GM18507 (cell line): ENCODE results near the gene ROBO1.
"Not testable (repeated sequence)": the region's sequence is repeated elsewhere in the genome, so short reads cannot be mapped to it uniquely, and the experiment has no call there.

Experiments
- DNase-seq: peaks from one replicate; pipeline ENCODE4 v3.0.0; 2011; ENCODE audit warnings: low read depth; ENCODE audit not compliant: insufficient read length; ENCODE audit errors: extremely low spot score
- FAIRE-seq: peaks from 2 replicates; lab custom pipeline; 2011; peaks lifted over from hg19 to GRCh38; lab: Jason Lieb, UNC

ROBO1 gene

GRCh38 chr3:79564192-79564591 is 203.6 kb downstream of the ROBO1 start:
- FAIRE-seq (no peak), DNase-seq (no peak)

- DNase-seq (no peak), FAIRE-seq (no peak)
These were observed 207.1 kb downstream of the ROBO1 start for GRCh38 chr3:79560698-79561097.

- FAIRE-seq (no peak), DNase-seq (no peak)
These were observed 208.9 kb downstream of the ROBO1 start for GRCh38 chr3:79558943-79559342.

- no peak for DNase-seq
- FAIRE-seq = no peak
These were observed 212.1 kb downstream of the ROBO1 start for GRCh38 chr3:79555655-79556054.

- FAIRE-seq (no peak), DNase-seq (no peak)
These were observed 215.8 kb downstream of the ROBO1 start for GRCh38 chr3:79551997-79552396.

- DNase-seq = no peak
- FAIRE-seq = no peak
These were observed 216.4 kb downstream of the ROBO1 start for GRCh38 chr3:79551321-79551892.

- DNase-seq (no peak), FAIRE-seq (no peak)
These were observed 224.4 kb downstream of the ROBO1 start for GRCh38 chr3:79543218-79543982.

GRCh38 chr3:79534727-79535126 is 233.1 kb downstream of the ROBO1 start:
- no peak for FAIRE-seq

GRCh38 chr3:79531566-79532295 is 236.1 kb downstream of the ROBO1 start:
- DNase-seq = no peak
- FAIRE-seq = no peak

More at GRCh38 chr3:79534727-79535126, 233.1 kb downstream of the ROBO1 start:
- no peak for DNase-seq

GRCh38 chr3:79521221-79521848 is 246.5 kb downstream of the ROBO1 start:
- FAIRE-seq = peak; percentile 50
- no peak for DNase-seq

GRCh38 chr3:79517766-79518413 is 249.9 kb downstream of the ROBO1 start:
- DNase-seq (no peak), FAIRE-seq (no peak)

- DNase-seq = no peak
- no peak for FAIRE-seq
These were observed 251.0 kb downstream of the ROBO1 start for GRCh38 chr3:79516795-79517194.

GRCh38 chr3:79515072-79515471 is 252.7 kb downstream of the ROBO1 start:
- DNase-seq (no peak), FAIRE-seq (no peak)

- FAIRE-seq (no peak), DNase-seq (no peak)
These were observed 253.7 kb downstream of the ROBO1 start for GRCh38 chr3:79514069-79514468.

- FAIRE-seq = no peak
- no peak for DNase-seq
These were observed 261.0 kb downstream of the ROBO1 start for GRCh38 chr3:79506751-79507150.

GRCh38 chr3:79502216-79502681 is 265.5 kb downstream of the ROBO1 start:
- not testable (repeated sequence) for FAIRE-seq, DNase-seq

- DNase-seq = peak; percentile 7
- FAIRE-seq = no peak
These were observed 270.2 kb downstream of the ROBO1 start for GRCh38 chr3:79497447-79498111.

- DNase-seq = no peak
- FAIRE-seq = no peak
These were observed 276.7 kb downstream of the ROBO1 start for GRCh38 chr3:79491029-79491641.
